GM21723 (cell line): Measurements from ENCODE around the gene PLIN1.
A peak's percentile ranks its signal among the peaks of the same experiment; 100 is the strongest.
"Not testable (repeated sequence)": the region's sequence is repeated elsewhere in the genome, so short reads cannot be mapped to it uniquely, and the experiment has no call there.

Experiments used
- ATAC-seq: cut with Tn5 transposase; IDR thresholded peaks from one replicate; pipeline ENCODE4 v1.9.1; 2021; ENCODE audit warnings: mild to moderate bottlenecking, moderate library complexity; ENCODE audit not compliant: unreplicated experiment

Gene PLIN1

GRCh38 chr15:89679212-89679611 is at the start of gene PLIN1:
Gene PLIN1, minus strand, starts transcription at chr15:89679367. Its CDS starts 1,878 bp downstream, at chr15:89677489.
- ATAC-seq = no peak

GRCh38 chr15:89728254-89728653 is 49.1 kb upstream of the PLIN1 start:
- no peak for ATAC-seq

GRCh38 chr15:89725064-89725463 is 45.9 kb upstream of the PLIN1 start:
- ATAC-seq = no peak

- ATAC-seq = no peak
Measured at GRCh38 chr15:89724621-89725020, 45.5 kb upstream of the PLIN1 start.

- no peak for ATAC-seq
Measured at GRCh38 chr15:89723031-89723430, 43.9 kb upstream of the PLIN1 start.

- ATAC-seq = no peak
Measured at GRCh38 chr15:89714775-89715174, 35.6 kb upstream of the PLIN1 start.

- ATAC-seq = no peak
Measured at GRCh38 chr15:89707577-89707976, 28.4 kb upstream of the PLIN1 start.

GRCh38 chr15:89704411-89704810 is 25.2 kb upstream of the PLIN1 start:
- ATAC-seq = no peak

GRCh38 chr15:89695198-89695597 is 16.0 kb upstream of the PLIN1 start:
- ATAC-seq = no peak

GRCh38 chr15:89693696-89694095 is 14.5 kb upstream of the PLIN1 start:
- no peak for ATAC-seq

GRCh38 chr15:89693091-89693490 is 13.9 kb upstream of the PLIN1 start:
- ATAC-seq = no peak

- ATAC-seq = peak; percentile 93
Measured at GRCh38 chr15:89690276-89691218, 11.4 kb upstream of the PLIN1 start, which contains the start of the genes PEX11A and WDR93. Gene PEX11A, minus strand, starts transcription at chr15:89690754. Its CDS starts 122 bp downstream, at chr15:89690632. Gene WDR93, plus strand, starts transcription at chr15:89690811. Its CDS starts 10,936 bp downstream, at chr15:89701747.

- not testable (repeated sequence) for ATAC-seq
Measured at GRCh38 chr15:89689930-89690275, 10.7 kb upstream of the PLIN1 start.

- ATAC-seq = no peak
Measured at GRCh38 chr15:89686522-89686921, 7.4 kb upstream of the PLIN1 start.

GRCh38 chr15:89685995-89686394 is 6.8 kb upstream of the PLIN1 start:
- ATAC-seq = no peak

- no peak for ATAC-seq
Measured at GRCh38 chr15:89681146-89681545, 2.0 kb upstream of the PLIN1 start.

- ATAC-seq = no peak
Measured at GRCh38 chr15:89680282-89680873, 1.2 kb upstream of the PLIN1 start.

GRCh38 chr15:89677381-89677780 is 1.8 kb downstream of the PLIN1 start:
- ATAC-seq = no peak

- ATAC-seq = no peak
Measured at GRCh38 chr15:89675606-89676005, 3.6 kb downstream of the PLIN1 start.

- ATAC-seq = no peak
Measured at GRCh38 chr15:89674526-89674925, 4.6 kb downstream of the PLIN1 start.

- no peak for ATAC-seq
Measured at GRCh38 chr15:89673165-89673512, 6.0 kb downstream of the PLIN1 start.
